Measurements from ENCODE around the gene KLHL7.
"Not testable (repeated sequence)": the region's sequence is repeated elsewhere in the genome, so short reads cannot be mapped to it uniquely, and the experiment has no call there.

Gene KLHL7

GRCh38 chr7:23224364-23224763 is 118.8 kb downstream of the KLHL7 start:
- not testable (repeated sequence) for H2BK120ac ChIP-seq (ENCODE audit: low read depth, low read length); H3K4me1 ChIP-seq (ENCODE audit: control insufficient read depth, low read depth, low read length); H3K4me3 ChIP-seq (ENCODE audit: low read length); H2BK15ac ChIP-seq (replicated peaks; ENCODE audit: low read depth); H3K27ac ChIP-seq (ENCODE audit: low read depth, low read length); DNase-seq; H3K79me1 ChIP-seq (ENCODE audit: low read length); H4K8ac ChIP-seq (ENCODE audit: low read depth, low read length); H3K4ac ChIP-seq (ENCODE audit: low read depth, low read length); H2AK5ac ChIP-seq (ENCODE audit: low read length); H3K36me3 ChIP-seq (ENCODE audit: control insufficient read depth, insufficient read depth, low read length); H3K18ac ChIP-seq (ENCODE audit: low read length); H3K79me2 ChIP-seq (ENCODE audit: control insufficient read depth, insufficient read depth, low read length); H3K4me2 ChIP-seq (ENCODE audit: low read length); H4K5ac ChIP-seq (ENCODE audit: low read length); H3K23ac ChIP-seq (ENCODE audit: low read length); H3K9ac ChIP-seq (ENCODE audit: low read length); H3K27me3 ChIP-seq (ENCODE audit: insufficient read depth, low read length, poor library complexity); H2BK5ac ChIP-seq (ENCODE audit: low read length); H3K56ac ChIP-seq (ENCODE audit: low read length)
- WGBS (ENCODE audit: extremely low coverage, insufficient coverage, low lambda C conversion rate) = no CpG with 5 or more reads among the region's 4 CpGs

GRCh38 chr7:23226844-23227450 is 121.4 kb downstream of the KLHL7 start:
- Histone ChIP-seq H3K36me3 (ENCODE audit: control insufficient read depth, insufficient read depth, low read length) (no peaks in the 10 kb centered on the region), H3K9ac (ENCODE audit: low read length) (no peak overlapping the region), H2BK5ac (ENCODE audit: low read length) (no peak overlapping the region), H2BK15ac (replicated peaks; ENCODE audit: low read depth) (no peak overlapping the region), H2BK120ac (ENCODE audit: low read depth, low read length) (no peak overlapping the region), H3K23ac (ENCODE audit: low read length) (no peak overlapping the region), H3K79me1 (ENCODE audit: low read length) (no peaks in the 10 kb centered on the region), H3K4me3 (ENCODE audit: low read length) (no peak overlapping the region), H3K4ac (ENCODE audit: low read depth, low read length) (no peak overlapping the region), H4K5ac (ENCODE audit: low read length) (no peak overlapping the region), H3K79me2 (ENCODE audit: control insufficient read depth, insufficient read depth, low read length) (no peaks in the 10 kb centered on the region), H3K56ac (ENCODE audit: low read length) (no peak overlapping the region), H3K4me2 (ENCODE audit: low read length) (no peak overlapping the region), H3K4me1 (ENCODE audit: control insufficient read depth, low read depth, low read length) (no peaks in the 10 kb centered on the region), H3K27me3 (ENCODE audit: insufficient read depth, low read length, poor library complexity) (no peaks in the 10 kb centered on the region), H2AK5ac (ENCODE audit: low read length) (no peak overlapping the region), H3K18ac (ENCODE audit: low read length) (no peak overlapping the region), H3K27ac (ENCODE audit: low read depth, low read length) (no peak overlapping the region), H4K8ac (ENCODE audit: low read depth, low read length) (no peak overlapping the region)
- whole genome bisulfite sequencing (ENCODE audit: extremely low coverage, insufficient coverage, low lambda C conversion rate) = no CpG with 5 or more reads among the region's 4 CpGs
- DNase-seq = no peak

Data from mesendoderm (in vitro differentiated cells).